ENCODE measurements around the gene SLC28A2. TPM values are rescaled to one million over a fixed set of nuclear protein-coding genes. Genes with fewer than 3 reads are reported as not detected.

Gene SLC28A2
- total RNA-seq, 1 donor from 2014 or later: not detected

GRCh38 chr15:45268135-45268534 lies 16.1 kb downstream of the SLC28A2 start:
- no peak overlapping the region for H3K4me2 ChIP-seq (ENCODE audit: low read length)
- no peak overlapping the region for H3K4me3 Mint-ChIP-seq (ENCODE audit: unreplicated experiment)
- H3K4me1 ChIP-seq (ENCODE audit: insufficient read depth, low read length): no peaks in the 10 kb centered on the region

GRCh38 chr15:45274636-45275380 lies 22.8 kb downstream of the SLC28A2 start:
- Mint-ChIP-seq H3K9me3 (ENCODE audit: unreplicated experiment) (peaks cover under 1% of the 10 kb centered on the region), H3K4me1 (ENCODE audit: low read depth, unreplicated experiment) (peaks cover 5% of the 10 kb centered on the region), H3K36me3 (ENCODE audit: low read depth, unreplicated experiment) (no peaks in the 10 kb centered on the region), H3K4me3 (ENCODE audit: unreplicated experiment) (no peak overlapping the region), H3K27ac (ENCODE audit: unreplicated experiment) (no peak overlapping the region), H3K27me3 (ENCODE audit: low read depth, unreplicated experiment) (no peaks in the 10 kb centered on the region)
- Histone ChIP-seq H3K27ac (ENCODE audit: low read depth, low read length) (no peak overlapping the region), H3K36me3 (ENCODE audit: insufficient read depth, low read length) (no peaks in the 10 kb centered on the region), H3K79me2 (ENCODE audit: insufficient read depth, low read length) (no peaks in the 10 kb centered on the region), H4K20me1 (ENCODE audit: insufficient read depth, low read length) (no peaks in the 10 kb centered on the region), H2AFZ (ENCODE audit: low read depth, low read length) (no peak overlapping the region), H3K9ac (ENCODE audit: low read length) (no peak overlapping the region), H3K9me3 (ENCODE audit: insufficient read depth, low read depth, low read length) (no peaks in the 10 kb centered on the region), H3K4me2 (ENCODE audit: low read length) (no peak overlapping the region), H3K27me3 (ENCODE audit: insufficient read depth, low read length) (no peaks in the 10 kb centered on the region), H3K4me3 (ENCODE audit: insufficient read depth, low read depth, low read length) (no peak overlapping the region), H3K4me1 (ENCODE audit: insufficient read depth, low read length) (peaks cover 10% of the 10 kb centered on the region)
- FAIRE-seq (no peak), DNase-seq (ENCODE audit: low read depth) (no peak)
- TF ChIP-seq CTCF (IDR thresholded peaks at IDR 0.05; ENCODE audit: insufficient read depth, low read depth, low read length) (no peak), EZH2 (IDR thresholded peaks at IDR 0.05; ENCODE audit: insufficient read depth, low read length) (no peak)

More at GRCh38 chr15:45268135-45268534, 16.1 kb downstream of the SLC28A2 start:
- FAIRE-seq: no peak
- H3K36me3 ChIP-seq (ENCODE audit: insufficient read depth, low read length): no peaks in the 10 kb centered on the region
- no peaks in the 10 kb centered on the region for H3K9me3 ChIP-seq (ENCODE audit: insufficient read depth, low read depth, low read length)
- no peak for DNase-seq (ENCODE audit: low read depth)
- Mint-ChIP-seq H3K9me3 (ENCODE audit: unreplicated experiment) (peaks cover 7% of the 10 kb centered on the region), H3K27ac (ENCODE audit: unreplicated experiment) (no peak overlapping the region), H3K27me3 (ENCODE audit: low read depth, unreplicated experiment) (no peaks in the 10 kb centered on the region), H3K36me3 (ENCODE audit: low read depth, unreplicated experiment) (peaks cover 2% of the 10 kb centered on the region), H3K4me1 (ENCODE audit: low read depth, unreplicated experiment) (no peaks in the 10 kb centered on the region)
- H3K27me3 ChIP-seq (ENCODE audit: insufficient read depth, low read length): no peaks in the 10 kb centered on the region
- H3K27ac ChIP-seq (ENCODE audit: low read depth, low read length): no peak overlapping the region
- no peaks in the 10 kb centered on the region for H4K20me1 ChIP-seq (ENCODE audit: insufficient read depth, low read length)
- TF ChIP-seq CTCF (IDR thresholded peaks at IDR 0.05; ENCODE audit: insufficient read depth, low read depth, low read length): no peak
- no peak for TF ChIP-seq EZH2 (IDR thresholded peaks at IDR 0.05; ENCODE audit: insufficient read depth, low read length)
- no peak overlapping the region for H3K9ac ChIP-seq (ENCODE audit: low read length)
- no peak overlapping the region for H3K4me3 ChIP-seq (ENCODE audit: insufficient read depth, low read depth, low read length)
- no peak overlapping the region for H2AFZ ChIP-seq (ENCODE audit: low read depth, low read length)
- H3K79me2 ChIP-seq (ENCODE audit: insufficient read depth, low read length): no peaks in the 10 kb centered on the region

- H3K4me3 ChIP-seq (ENCODE audit: insufficient read depth, low read depth, low read length): no peak overlapping the region
These were observed 24.8 kb downstream of the SLC28A2 start for GRCh38 chr15:45276831-45277230.

More at GRCh38 chr15:45276831-45277230, 24.8 kb downstream of the SLC28A2 start:
- no peaks in the 10 kb centered on the region for H3K27me3 Mint-ChIP-seq (ENCODE audit: low read depth, unreplicated experiment)
- Histone ChIP-seq H3K36me3 (ENCODE audit: insufficient read depth, low read length) (no peaks in the 10 kb centered on the region), H3K79me2 (ENCODE audit: insufficient read depth, low read length) (no peaks in the 10 kb centered on the region), H3K9me3 (ENCODE audit: insufficient read depth, low read depth, low read length) (no peaks in the 10 kb centered on the region), H3K27ac (ENCODE audit: low read depth, low read length) (no peak overlapping the region), H2AFZ (ENCODE audit: low read depth, low read length) (no peak overlapping the region), H3K9ac (ENCODE audit: low read length) (no peak overlapping the region), H3K4me1 (ENCODE audit: insufficient read depth, low read length) (peaks cover 10% of the 10 kb centered on the region), H3K27me3 (ENCODE audit: insufficient read depth, low read length) (no peaks in the 10 kb centered on the region), H3K4me2 (ENCODE audit: low read length) (no peak overlapping the region), H4K20me1 (ENCODE audit: insufficient read depth, low read length) (no peaks in the 10 kb centered on the region)
- no peaks in the 10 kb centered on the region for H3K36me3 Mint-ChIP-seq (ENCODE audit: low read depth, unreplicated experiment)
- H3K27ac Mint-ChIP-seq (ENCODE audit: unreplicated experiment): no peak overlapping the region
- peaks cover 5% of the 10 kb centered on the region for H3K4me1 Mint-ChIP-seq (ENCODE audit: low read depth, unreplicated experiment)
- FAIRE-seq: no peak
- DNase-seq (ENCODE audit: low read depth): peak; percentile 12
- no peak overlapping the region for H3K4me3 Mint-ChIP-seq (ENCODE audit: unreplicated experiment)
- no peak for TF ChIP-seq EZH2 (IDR thresholded peaks at IDR 0.05; ENCODE audit: insufficient read depth, low read length)
- peak; percentile 33 for TF ChIP-seq CTCF (IDR thresholded peaks at IDR 0.05; ENCODE audit: insufficient read depth, low read depth, low read length)
- no peaks in the 10 kb centered on the region for H3K9me3 Mint-ChIP-seq (ENCODE audit: unreplicated experiment)

Data from astrocyte (in vitro differentiated cells and primary cell).